ENCODE results near the gene TMEM132A. TPM values are rescaled to one million over a fixed set of nuclear protein-coding genes. Genes with fewer than 3 reads are reported as not detected.

TMEM132A gene
- polyA plus RNA-seq, 4 donors = 63.6 to 102 (median 66.0) TPM

GRCh38 chr11:60935676-60936442 is 11.6 kb downstream of the TMEM132A start:
- DNase-seq (ENCODE audit: low read depth in 4 of 4, low spot score in 3 of 4) = no peak

GRCh38 chr11:60936467-60937143 is 12.3 kb downstream of the TMEM132A start:
- no peak for DNase-seq (ENCODE audit: low read depth in 4 of 4, low spot score in 3 of 4)

- DNase-seq (ENCODE audit: low read depth in 4 of 4, low spot score in 3 of 4) = no peak
These were observed 12.9 kb downstream of the TMEM132A start for GRCh38 chr11:60937144-60937527.

- no peak for DNase-seq (ENCODE audit: low read depth in 4 of 4, low spot score in 3 of 4)
These were observed 13.6 kb downstream of the TMEM132A start for GRCh38 chr11:60937811-60938210.

DNA sequence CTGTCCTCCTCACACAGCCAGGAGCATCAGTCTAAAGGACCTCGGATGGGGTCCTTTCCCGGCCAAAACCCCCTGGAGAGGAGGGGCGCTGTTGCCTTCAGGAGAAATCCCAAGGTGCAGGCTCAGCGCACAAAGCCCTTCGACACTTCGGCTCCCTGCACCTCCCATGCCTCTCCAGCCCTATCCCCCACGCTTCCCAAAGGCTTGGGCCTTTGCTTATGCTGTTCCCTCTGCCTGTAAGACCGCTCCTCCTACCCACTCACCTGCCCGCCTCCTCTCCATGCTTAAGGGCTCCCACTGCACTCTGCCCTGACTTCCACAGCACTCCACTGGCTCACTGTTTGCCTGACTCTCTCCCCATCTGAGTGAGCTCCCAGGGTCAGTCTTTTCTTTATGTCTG is 14.2 kb downstream of the TMEM132A start:
- no peak for DNase-seq (ENCODE audit: low read depth in 4 of 4, low spot score in 3 of 4)

DNA sequence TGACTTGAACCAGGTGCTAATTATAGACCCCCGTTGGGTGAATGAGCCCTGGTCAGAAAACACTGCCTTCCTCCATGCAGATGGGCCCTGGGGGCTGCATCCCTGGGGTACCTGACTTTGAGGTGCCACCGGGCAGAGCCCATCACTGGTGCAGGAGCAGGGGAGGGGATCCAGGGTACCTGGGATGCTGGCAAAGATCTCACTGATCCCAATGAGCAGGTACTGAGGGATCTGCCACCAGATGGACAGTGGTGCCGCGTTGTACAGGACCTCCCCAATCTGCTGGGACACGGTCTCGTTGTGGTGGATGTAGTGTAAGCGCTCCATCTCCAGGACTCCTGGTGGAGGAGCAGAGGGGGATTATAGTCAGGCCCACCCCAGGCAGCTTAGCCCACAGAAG is 15.0 kb downstream of the TMEM132A start:
- DNase-seq (ENCODE audit: low read depth in 4 of 4, low spot score in 3 of 4) = no peak

- no peak for DNase-seq (ENCODE audit: low read depth in 4 of 4, low spot score in 3 of 4)
These were observed 15.6 kb downstream of the TMEM132A start for GRCh38 chr11:60939855-60940254.

DNA sequence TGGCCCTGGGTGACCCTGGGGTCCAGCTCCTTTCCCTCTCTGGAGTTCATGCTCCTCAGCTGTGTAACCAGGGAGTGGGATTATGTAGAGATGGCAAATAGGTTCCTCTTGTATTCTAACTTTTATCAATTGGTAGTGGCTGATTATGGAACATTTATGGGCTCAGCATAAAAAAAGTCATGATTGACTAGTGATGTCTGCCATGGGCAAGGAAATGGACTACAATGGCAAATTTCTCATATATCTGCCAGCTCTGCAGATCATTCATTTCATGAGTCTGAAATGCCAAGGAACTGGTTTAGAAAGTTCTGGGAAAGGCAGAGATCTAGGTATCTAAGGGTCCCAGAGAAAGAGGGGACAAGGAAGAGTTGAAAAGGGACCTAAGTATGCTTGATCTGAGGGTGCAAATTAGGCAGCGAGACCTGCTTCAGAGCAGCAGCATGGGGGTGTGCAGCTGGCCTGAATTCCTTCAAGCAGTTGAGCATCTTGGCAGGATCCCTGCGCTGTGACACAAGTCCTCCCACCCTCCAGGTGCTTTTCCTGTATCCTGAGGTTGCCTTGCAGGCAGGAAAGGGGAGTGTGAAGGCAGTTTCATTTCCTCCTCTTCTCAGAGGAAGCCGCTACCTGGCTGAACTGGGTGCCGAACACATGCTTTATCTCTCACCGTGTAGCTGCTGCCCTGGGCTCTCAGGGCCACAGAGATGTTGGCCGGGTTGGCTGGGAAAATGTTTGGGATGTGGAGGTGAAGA is 17.3 kb downstream of the TMEM132A start:
- DNase-seq (ENCODE audit: low read depth in 4 of 4, low spot score in 3 of 4) = no peak

DNA sequence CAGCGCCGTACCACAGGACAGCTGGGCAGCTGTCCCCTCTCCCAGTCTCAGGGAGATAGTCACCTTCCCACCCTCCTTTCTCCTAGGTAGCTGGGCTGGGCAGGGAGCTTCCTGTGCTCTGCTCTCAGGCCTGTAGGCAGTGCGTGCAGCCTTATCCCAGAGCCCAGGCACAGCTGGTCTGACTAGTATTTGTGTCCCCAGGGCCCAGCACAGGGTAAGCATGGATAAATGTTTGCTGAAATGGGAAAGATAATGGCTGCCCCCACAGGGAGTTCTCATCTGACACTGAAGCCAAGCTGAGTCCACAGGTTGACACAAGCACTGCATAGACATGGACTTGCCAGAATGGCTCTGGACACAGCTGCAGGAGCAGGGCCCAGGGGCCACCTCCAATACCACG is 18.0 kb downstream of the TMEM132A start:
- no peak for DNase-seq (ENCODE audit: low read depth in 4 of 4, low spot score in 3 of 4)

DNA sequence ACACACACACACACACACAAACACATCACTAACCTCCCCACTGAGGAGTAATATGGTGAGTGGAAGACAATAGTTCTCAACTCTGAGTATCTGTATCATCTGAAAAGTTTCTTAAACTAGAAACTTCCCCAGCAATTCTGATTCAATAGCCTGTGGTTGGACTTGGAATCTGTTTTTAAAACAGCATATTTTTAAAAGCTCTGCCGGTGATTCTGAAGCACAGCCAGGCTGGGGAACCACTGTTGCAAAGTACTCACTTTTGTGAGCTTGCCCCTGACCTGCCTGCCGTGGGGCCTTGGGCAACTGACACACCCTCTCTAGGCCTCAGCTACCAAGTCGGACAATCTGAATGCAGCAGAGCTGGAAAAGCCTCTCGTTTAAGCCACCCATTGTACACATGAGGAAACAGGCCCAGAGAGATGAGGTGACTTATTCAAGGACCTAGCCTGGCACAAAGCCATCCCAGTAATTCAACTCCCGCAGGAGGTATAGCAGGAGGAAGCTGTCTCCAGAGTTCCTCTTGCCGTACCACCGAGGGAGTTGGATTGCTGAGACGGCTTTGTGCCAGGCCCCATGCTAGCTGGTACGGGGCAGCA is 18.8 kb downstream of the TMEM132A start:
- DNase-seq (ENCODE audit: low read depth in 4 of 4, low spot score in 3 of 4) = no peak

- DNase-seq (ENCODE audit: low read depth in 4 of 4, low spot score in 3 of 4) = no peak
These were observed 20.4 kb downstream of the TMEM132A start for GRCh38 chr11:60944490-60945294.

DNA sequence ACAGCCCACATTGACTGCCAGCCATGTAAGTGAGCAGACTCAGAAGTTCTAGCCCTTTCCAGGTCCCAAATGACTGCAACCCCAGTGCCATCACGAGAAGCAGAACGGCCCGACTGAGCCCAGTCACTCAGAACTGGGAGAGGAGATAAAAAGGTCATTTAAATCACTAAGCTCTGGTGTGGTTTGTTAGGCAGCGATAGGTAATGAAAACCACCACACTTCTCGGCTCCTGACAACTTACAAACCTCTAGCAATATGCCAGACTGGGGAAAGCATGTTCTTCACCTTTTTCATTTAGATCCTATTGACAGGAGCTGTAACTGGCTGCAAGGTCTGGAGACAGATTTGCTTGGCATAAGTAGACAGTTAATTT is 21.0 kb downstream of the TMEM132A start:
- DNase-seq (ENCODE audit: low read depth in 4 of 4, low spot score in 3 of 4) = no peak

GRCh38 chr11:60946601-60947264 is 22.5 kb downstream of the TMEM132A start:
- no peak for DNase-seq (ENCODE audit: low read depth in 4 of 4, low spot score in 3 of 4)

- no peak for DNase-seq (ENCODE audit: low read depth in 4 of 4, low spot score in 3 of 4)
These were observed 23.4 kb downstream of the TMEM132A start for GRCh38 chr11:60947700-60948099.

GRCh38 chr11:60948250-60948649 is 24.0 kb downstream of the TMEM132A start:
- DNase-seq (ENCODE audit: low read depth in 4 of 4, low spot score in 3 of 4) = no peak

GRCh38 chr11:60950024-60950423 is 25.8 kb downstream of the TMEM132A start:
- DNase-seq (ENCODE audit: low read depth in 4 of 4, low spot score in 3 of 4) = no peak

DNA sequence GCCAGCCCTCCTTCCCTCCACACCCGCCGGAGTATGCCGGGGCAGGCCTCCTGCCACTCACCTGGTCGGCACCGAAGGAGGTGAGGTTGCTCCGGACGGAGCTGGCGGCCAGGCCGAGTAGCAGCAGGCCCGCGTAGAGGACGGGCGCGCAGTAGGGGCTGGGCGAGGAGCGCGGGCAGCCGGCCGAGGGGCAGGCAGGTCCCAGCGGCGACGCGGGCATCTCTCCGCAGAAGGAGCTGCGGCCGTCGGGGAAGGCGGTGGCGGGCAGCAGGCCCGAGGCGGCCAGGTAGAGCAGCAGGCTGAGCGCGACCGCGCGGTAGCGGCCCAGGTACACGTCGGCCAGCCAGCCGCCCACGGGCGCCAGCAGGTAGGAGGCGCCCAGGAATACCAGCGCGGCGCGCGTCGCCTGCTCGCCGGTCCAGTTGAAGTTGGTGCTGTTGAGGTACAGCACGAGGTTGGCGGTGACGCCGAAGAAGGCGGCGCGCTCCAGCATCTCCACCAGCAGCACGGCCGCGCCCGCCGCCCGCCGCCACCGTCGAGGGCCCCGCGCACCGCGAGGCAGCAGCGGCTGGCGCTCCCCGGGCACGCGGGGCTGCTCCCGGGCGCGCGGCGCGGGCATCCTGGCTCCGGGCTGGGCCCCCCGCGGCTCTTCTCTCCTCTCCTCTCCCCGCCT is 26.8 kb downstream of the TMEM132A start:
- DNase-seq (ENCODE audit: low read depth in 4 of 4, low spot score in 3 of 4) = no peak

- no peak for DNase-seq (ENCODE audit: low read depth in 4 of 4, low spot score in 3 of 4)
These were observed 27.3 kb downstream of the TMEM132A start for GRCh38 chr11:60951606-60951903.

DNA sequence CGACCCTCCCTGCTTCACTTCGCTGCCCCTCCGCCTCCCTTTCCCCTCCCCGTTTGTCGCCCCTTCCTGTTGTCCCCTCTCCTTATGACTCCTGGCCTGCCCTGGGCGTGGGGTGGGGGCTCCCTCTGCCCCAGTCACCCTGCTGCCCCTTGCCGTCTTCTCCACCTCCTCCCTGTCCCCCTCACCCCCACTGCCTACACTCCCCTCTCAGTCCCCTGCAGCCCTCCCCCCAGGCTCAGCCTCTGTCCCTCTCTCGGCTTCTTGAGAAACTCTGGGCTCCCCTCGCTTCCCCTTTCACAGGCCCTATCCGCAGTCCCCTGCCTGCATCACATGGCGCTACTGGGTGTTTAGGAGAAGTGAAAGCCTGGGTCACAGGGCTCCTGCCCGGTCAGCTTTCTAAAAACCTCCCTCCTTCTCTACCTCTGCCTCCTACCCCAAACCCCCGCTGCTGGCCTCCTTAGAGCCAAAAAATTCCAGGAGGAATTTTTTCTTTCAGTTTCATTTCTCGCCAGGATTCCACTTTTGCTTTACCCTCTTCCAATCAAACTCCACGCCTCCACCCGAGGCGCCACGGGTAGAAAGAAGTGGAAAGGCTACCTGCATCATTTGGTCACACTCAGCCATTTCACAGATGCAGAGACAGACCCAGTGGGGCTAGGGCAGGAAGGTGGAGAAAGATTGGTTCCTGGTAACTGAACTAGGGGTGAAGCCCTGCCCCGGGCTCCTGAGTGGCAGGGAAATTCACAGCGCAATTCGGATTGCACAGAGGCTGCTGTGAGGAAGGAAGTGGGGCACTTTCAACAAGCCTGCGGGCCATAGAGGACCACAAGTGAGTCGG is 27.9 kb downstream of the TMEM132A start, which contains the start of gene SLC15A3:
TSS of gene SLC15A3 (minus strand) at position 273 of the 838 bp plus-strand sequence. CDS start 625 bp downstream, outside the sequence.
- peak in 1 of 4 donors; percentile 24 for DNase-seq (ENCODE audit: low read depth in 4 of 4, low spot score in 3 of 4)

All from right renal pelvis (tissue), 4 donors.